Erythroblast (primary cell): Measurements from ENCODE around the gene RB1.
A peak's percentile ranks its signal among the peaks of the same experiment; 100 is the strongest.
"Not testable (repeated sequence)": the region's sequence is repeated elsewhere in the genome, so short reads cannot be mapped to it uniquely, and the experiment has no call there.

Experiments
- DNase-seq, 2 experiments: peaks; one replicate each; lab custom pipeline; 2025; lab: John Stamatoyannopoulos, UW
- GATA1 ChIP-seq: IDR thresholded peaks from 2 replicates; pipeline ENCODE4 v1.6.1; 2011; ENCODE audit warnings: low read depth, mild to moderate bottlenecking, control low read depth, low read length, moderate library complexity
- POLR2A ChIP-seq: IDR thresholded peaks from 2 replicates; pipeline ENCODE4 v1.6.1; 2011; ENCODE audit warnings: mild to moderate bottlenecking, low read length

RB1 gene

DNA sequence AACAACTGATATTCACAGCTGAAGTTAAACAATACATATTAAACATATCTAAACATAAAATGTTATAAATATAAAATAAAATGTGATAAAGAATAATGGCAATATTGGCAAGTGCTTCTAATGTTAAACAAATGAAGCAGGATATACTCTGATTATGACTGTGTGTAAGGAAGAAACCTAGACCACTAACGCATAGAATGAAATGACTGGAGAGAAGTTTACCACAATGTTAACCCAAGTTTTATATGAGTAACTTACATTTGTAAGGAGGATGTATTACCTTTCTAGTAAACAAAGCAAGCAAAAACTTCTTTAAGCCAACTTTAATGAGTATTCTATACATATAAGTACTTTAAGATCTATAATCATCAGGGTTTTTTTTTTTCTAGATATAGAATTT lies 43.0 kb downstream of the RB1 start:
- DNase-seq: no peak
- no peak for TF ChIP-seq POLR2A
- TF ChIP-seq GATA1: no peak

DNA sequence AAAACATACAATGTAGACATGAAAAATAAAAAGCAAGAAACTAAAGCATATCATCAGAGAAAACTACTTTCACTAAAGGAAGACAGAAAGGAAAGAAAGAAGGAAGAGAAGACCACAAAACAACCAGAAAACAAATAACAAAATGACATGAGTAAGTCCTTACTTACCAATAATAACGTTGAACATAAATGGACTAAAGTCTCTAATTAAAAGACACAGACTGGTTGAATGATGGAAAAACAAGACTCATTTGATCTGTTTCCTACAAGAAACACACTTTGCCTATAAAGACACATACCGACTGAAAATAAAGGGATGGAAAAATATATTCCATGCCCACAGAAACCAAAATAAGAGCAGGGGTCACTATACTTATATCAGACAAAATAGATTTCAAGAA lies 46.0 kb downstream of the RB1 start:
- TF ChIP-seq GATA1 (no peak), POLR2A (no peak)
- DNase-seq: no peak

DNA sequence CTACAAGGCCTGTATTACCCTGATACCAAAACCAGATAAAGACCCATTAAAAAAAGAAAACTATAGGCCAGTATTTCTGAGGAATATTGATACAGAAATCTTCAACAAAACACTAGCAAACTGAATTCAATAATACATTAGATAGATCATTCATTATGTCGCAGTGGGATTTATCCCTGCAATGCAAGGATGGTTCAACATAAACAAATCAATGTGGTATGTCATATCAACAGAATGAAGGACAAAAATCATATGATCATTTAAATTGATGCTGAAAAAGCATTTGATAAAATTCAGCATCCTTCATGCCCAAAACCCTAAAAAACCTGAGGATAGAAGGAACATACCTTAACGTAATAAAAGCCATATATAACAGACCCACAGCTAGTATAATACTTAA lies 50.0 kb downstream of the RB1 start:
- DNase-seq: peak; percentile 1 to 3
- TF ChIP-seq GATA1: no peak
- TF ChIP-seq POLR2A: no peak

DNA sequence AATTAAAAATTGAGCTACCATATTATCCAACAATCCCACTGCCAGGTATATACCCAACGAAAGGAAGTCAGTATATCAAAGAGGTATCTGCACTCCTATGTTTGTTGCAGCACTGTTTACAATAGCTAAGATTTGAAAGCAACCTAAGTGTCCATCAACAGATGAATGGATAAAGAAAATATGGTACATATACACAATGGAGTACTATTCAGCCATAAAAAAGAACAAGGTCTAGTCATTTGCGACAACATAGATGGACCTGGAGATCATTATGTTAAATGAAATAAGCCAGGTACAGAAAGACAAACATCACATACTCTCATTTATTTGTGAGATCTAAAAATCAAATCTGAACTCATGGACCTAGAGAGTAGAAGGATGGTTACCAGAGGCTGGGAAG lies 52.0 kb downstream of the RB1 start:
- DNase-seq: not testable (repeated sequence)

DNA sequence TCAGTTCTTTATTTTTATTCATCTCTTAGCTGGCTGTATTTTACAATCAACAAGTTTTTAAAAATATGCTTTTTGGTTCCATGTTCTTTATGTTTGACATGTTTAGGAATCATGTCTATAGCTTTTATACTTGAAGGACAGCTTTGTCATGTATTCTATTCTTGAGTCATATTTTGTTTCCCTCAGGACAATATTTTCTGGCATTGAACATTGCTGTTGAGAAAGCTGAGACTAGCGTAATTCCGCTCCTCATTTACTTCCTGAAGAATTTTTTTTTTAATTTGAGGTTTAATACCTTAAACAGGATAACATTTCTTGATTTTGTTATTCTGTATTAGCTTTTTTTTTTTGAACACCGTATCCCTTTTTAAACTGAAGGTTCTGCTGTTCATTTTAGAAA lies 53.2 kb downstream of the RB1 start:
- TF ChIP-seq POLR2A (no peak), GATA1 (no peak)
- DNase-seq: no peak

DNA sequence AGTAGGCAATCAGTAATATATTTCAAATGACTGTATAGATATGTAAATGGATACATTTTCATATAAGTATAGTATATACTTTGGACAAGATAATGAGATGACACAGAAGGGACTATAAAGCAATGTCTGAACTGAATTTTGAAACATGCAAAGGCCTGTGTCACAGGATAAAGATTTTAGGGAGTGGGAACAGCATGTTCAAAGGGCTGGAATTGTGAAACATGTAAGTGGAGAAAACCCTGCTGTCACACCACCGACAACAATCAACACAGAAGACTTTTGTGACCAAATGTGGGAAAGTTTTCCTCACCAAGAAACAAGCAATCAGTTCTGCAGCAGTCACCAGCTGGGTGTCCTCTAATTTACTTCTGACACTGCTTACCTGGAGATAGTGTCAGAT lies 66.4 kb downstream of the RB1 start:
- DNase-seq: no peak
- TF ChIP-seq GATA1 (no peak), POLR2A (no peak)

DNA sequence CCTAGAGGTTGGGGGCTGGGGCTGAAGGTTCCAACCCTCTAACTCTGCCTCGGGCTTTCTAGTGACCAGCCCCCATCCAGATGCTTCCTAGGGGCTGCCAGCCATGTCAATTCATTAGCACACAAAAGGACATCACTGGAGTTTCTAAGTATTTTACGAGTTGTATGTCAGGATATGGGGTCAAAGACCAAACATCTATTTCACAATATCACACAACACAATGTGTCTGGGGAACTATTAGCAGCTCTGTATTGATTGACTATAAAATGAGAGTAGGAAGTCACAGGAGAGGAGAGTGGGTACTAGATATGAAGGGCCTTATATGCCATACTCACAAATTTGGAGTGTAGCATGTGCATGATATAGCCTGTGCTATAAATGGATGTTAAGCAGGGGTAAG lies 67.3 kb downstream of the RB1 start:
- no peak for TF ChIP-seq GATA1
- no peak for TF ChIP-seq POLR2A

DNA sequence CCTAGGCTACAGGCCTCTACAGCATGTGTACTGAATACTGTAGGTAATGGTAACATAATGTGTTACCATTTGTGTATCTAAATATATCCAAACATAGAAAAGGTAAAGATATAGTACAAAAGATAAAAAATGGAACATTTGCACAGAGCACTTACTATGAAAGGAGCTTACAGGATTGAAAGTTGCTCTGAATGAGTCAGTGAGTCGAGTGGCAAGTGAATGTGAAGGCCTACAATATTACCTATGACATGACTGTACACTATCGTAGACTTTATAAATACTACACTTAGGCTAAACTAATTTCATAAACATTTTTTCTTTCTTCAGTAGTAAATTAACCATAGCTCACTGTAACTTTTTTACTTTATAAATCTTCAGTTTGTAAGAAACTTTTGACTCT lies 74.3 kb downstream of the RB1 start:
- no peak for DNase-seq
- TF ChIP-seq POLR2A: no peak
- TF ChIP-seq GATA1: no peak

More for the DNA sequence above, 67.3 kb downstream of the RB1 start:
- no peak for DNase-seq

DNA sequence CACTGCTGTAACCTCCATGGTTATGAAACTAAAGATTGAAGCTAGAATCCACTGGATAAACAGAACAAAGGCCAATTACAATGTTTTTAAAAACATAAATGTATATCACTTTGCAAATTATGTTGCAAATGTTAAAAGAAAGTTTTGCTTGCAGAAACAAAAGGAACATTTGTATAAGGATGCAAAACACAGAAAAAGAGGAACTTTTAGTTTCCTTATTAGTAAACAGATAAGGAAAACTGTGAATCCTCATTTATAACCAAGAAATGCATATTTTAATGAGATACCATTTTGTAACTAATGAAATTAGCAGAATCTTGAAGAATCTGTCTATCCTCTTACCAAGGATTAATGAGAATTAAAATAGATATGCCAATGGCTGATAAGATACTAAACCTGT lies 77.0 kb downstream of the RB1 start:
- TF ChIP-seq GATA1 (no peak), POLR2A (no peak)

DNA sequence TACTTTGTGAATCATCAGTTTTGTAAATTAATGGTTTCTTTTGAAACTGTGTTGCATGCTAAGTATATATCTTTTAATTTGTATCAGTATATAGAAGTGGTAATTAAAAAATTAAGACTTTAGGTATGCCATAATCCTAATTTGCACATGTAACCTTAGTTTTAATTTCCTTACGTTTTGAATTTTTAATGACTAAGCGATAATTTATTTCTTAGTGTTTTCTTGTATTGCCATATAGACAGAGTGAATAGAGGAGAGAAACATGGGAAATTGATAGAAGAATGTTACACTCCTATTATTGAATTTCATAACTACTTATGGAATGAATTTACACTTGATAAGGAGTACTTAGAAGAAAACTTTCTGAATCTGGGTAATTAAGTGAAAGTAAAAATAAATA lies 79.8 kb downstream of the RB1 start:
- TF ChIP-seq GATA1 (no peak), POLR2A (no peak)

More for the DNA sequence above, 77.0 kb downstream of the RB1 start:
- DNase-seq: no peak

DNA sequence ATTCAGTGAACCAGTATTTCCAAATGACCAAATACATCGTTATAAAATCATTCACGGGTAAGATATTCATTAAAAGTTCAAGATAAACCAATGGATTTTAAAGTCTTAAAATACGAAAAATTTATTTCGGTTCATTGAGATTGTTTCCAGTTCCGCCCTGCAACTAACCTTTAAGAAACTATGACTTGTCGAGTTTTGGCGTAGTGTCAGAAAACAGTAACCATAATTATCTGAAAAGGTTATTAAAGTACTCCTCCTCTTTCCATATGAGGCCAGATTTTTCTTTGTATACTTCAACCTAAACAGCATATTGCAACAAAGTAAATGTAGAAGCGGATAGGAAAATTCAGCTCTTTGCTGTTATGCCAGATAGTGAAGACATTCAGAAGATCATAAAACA lies 83.3 kb downstream of the RB1 start:
- TF ChIP-seq POLR2A (no peak), GATA1 (no peak)

More for the DNA sequence above, 79.8 kb downstream of the RB1 start:
- DNase-seq: no peak

DNA sequence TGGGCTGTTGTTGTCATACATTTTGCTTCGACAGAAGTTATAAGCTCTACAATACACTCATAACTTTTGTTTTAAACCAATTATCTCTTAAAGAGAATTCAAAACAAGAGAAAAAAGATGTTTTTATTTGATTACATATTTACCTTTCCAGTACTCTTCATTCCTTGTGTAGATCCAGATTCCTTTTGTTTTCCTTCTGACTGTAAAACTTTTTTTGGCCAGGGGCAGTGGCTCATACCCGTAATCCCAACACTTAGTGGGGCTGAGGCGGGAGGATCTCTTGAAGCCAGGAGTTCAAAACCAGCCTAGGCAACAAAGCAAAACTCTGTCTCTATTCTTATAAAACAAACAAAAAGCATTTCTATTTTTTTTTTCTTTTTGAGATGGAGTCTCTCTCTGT lies 87.7 kb downstream of the RB1 start:
- no peak for DNase-seq
- TF ChIP-seq GATA1: no peak
- TF ChIP-seq POLR2A: no peak

More for the DNA sequence above, 83.3 kb downstream of the RB1 start:
- DNase-seq: no peak

DNA sequence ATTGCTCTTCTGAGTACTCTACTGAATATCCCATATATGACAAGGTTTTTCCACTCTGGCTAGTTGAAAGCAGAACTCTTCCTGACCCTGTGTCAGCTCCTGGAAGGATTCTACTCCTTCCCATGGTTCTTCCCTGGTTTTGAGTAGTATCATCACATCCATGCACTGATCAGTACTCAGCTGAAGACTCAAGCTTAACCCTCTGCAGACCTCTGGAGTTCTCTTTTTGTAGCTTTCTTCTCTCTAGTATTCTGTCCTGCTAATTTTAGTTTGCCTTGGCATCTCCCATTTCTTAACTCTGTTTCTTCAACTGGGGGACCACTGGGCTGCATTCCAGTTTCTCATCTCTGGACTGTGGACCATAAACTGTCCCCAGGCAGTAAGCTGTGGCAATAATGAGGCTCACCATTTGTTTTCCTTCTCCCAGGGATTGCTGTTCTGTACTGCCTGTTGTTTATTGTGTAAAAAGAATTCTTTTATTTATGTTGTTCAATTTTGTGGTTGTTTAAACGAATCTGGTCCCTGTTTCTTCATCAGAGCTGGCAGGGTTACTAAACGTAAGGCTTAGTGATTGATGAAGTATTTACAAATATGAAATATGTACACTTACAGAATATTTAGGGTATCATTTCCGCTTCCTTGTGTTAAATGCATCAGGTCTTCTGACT lies 89.6 kb downstream of the RB1 start:
- TF ChIP-seq GATA1 (no peak), POLR2A (no peak)
- no peak for DNase-seq

DNA sequence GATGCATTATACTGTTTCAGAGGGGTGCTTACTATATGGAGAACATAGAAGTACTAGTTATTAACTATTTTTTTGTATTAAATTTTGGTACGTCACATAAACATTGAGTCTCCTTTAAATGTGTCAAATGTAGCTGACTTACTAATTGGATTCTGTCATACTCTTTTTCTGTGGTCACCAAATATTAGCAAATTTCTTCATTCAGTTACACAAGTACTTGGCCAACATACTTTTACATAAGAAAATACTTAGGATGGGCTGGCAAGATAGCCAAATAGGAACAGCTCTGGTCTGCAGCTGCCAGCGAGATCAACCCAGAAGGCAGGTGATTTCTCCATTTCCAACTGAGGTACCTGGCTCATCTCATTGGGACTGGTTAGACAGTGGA lies 90.1 kb downstream of the RB1 start:
- DNase-seq: no peak
- TF ChIP-seq GATA1: no peak
- no peak for TF ChIP-seq POLR2A

DNA sequence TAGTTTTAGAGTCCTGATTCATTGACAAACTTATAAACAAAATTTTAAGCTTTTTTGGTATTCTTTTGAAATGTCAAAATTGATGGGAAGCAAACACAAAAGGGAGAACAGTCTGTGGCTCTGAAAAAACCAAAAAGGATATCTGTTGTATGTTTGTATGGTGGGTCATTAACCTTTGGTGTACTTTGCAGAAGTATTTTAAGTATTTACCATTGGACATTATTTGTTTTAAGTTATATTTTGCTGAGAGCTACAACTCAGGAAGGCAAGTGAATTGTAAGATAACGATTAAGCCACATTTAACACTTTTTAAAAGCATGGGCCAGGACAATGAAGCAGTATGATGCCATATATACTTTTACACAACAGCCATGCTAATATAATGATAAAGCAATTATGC lies 94.2 kb downstream of the RB1 start:
- DNase-seq: no peak
- TF ChIP-seq GATA1 (no peak), POLR2A (no peak)
